ENCODE measurements around the gene PHRF1. TPM values are rescaled to one million over a fixed set of nuclear protein-coding genes. Genes with fewer than 3 reads are reported as not detected.

Gene PHRF1
- total RNA-seq, 1 experiment from 2014 or later, result 48.9 TPM

- no peak overlapping the region for H2AK5ac ChIP-seq (ENCODE audit: insufficient read length, low read length)
- H3K9me3 ChIP-seq (ENCODE audit: control insufficient read depth, low read depth, low read length), result no peaks in the 10 kb centered on the region
- H3K79me2 ChIP-seq (ENCODE audit: insufficient read depth, low read length), result peaks cover 42% of the 10 kb centered on the region; the same call in 1 of the 2 replicates
- H4K20me1 ChIP-seq (ENCODE audit: control insufficient read depth, insufficient read depth, insufficient read length), result no peaks in the 10 kb centered on the region
- no peak overlapping the region for H3T11ph ChIP-seq (ENCODE audit: low read length)
- H3K18ac ChIP-seq (ENCODE audit: insufficient read length, low read depth, low read length), result no peak overlapping the region
- no peaks in the 10 kb centered on the region; the same call in 1 of the 2 replicates for H3K27me3 ChIP-seq (ENCODE audit: insufficient read depth, low read length)
- peaks cover 16% of the 10 kb centered on the region for H3K23me2 ChIP-seq (ENCODE audit: insufficient read length, low read depth, low read length, poor library complexity, severe bottlenecking)
- peaks cover 10 to 24% (median 16%) of the 10 kb centered on the region in 3 experiments; a peak in 6 of 7 replicates for H3K36me3 Mint-ChIP-seq (ENCODE audit: insufficient read depth in 1 of 3, low read depth in 3 of 3)
- DNase-seq, result no peak
- no peaks in the 10 kb centered on the region for H3K9me3 Mint-ChIP-seq
- H2BK20ac ChIP-seq (ENCODE audit: low read depth, low read length, poor library complexity, severe bottlenecking), result no peak overlapping the region
- no peak overlapping the region for H2BK5ac ChIP-seq (ENCODE audit: insufficient read length, low read length)
- no peak overlapping the region for H3K4ac ChIP-seq (ENCODE audit: low read depth, low read length)
- H2BK120ac ChIP-seq (ENCODE audit: low read depth, low read length, poor library complexity, severe bottlenecking), result no peak overlapping the region
- peak overlapping the region; percentile 86 to 91 for H3K4me3 Mint-ChIP-seq
- peak overlapping the region; percentile 93 for H3K9ac ChIP-seq (ENCODE audit: extremely low read depth, insufficient read length, low read length)
- H2BK15ac ChIP-seq (ENCODE audit: low read depth, low read length), result no peak overlapping the region
- no peak overlapping the region for H2AFZ ChIP-seq (ENCODE audit: low read length)
- H2BK12ac ChIP-seq (ENCODE audit: insufficient read length, low read depth, low read length), result no peak overlapping the region
- H3K27ac ChIP-seq (ENCODE audit: insufficient read length, low read depth, low read length), result no peak overlapping the region
- no peak overlapping the region for H4K8ac ChIP-seq (replicated peaks; ENCODE audit: insufficient read length, low read depth, low read length)
- H3K23ac ChIP-seq (ENCODE audit: insufficient read length, low read depth, low read length), result no peak overlapping the region
- no CpG with 5 or more reads among the region's 6 CpGs for WGBS (ENCODE audit: extremely low coverage, insufficient read length, low lambda C conversion rate)
- H3K4me1 ChIP-seq (ENCODE audit: insufficient read depth, low read length), result no peaks in the 10 kb centered on the region
- H3K4me1 Mint-ChIP-seq, result peaks cover 23 to 28% of the 10 kb centered on the region in 2 experiments
- H3K27ac Mint-ChIP-seq, result peak overlapping the region in 2 of 3 experiments; percentile 66 to 81; a peak in 3 of 7 replicates
- peak overlapping the region; percentile 94 for H3K4me2 ChIP-seq (ENCODE audit: insufficient read depth, insufficient read length, low read length)
- H4K5ac ChIP-seq (ENCODE audit: insufficient read length, low read depth, low read length), result no peak overlapping the region
- H4K91ac ChIP-seq (ENCODE audit: insufficient read length, low read depth, low read length), result no peak overlapping the region
- H3K14ac ChIP-seq (ENCODE audit: insufficient read depth, low read length), result no peak overlapping the region
- no peak overlapping the region for H3K56ac ChIP-seq (ENCODE audit: insufficient read length, low read depth, low read length)
- H3K79me1 ChIP-seq (ENCODE audit: insufficient read depth, low read depth, low read length, poor library complexity, severe bottlenecking), result peaks cover 10% of the 10 kb centered on the region
- peaks cover 14% of the 10 kb centered on the region for H3K27me3 Mint-ChIP-seq (ENCODE audit: low read depth)
- no peak for TF ChIP-seq CTCF (conservative IDR thresholded peaks at IDR 0.05)
These were observed 1.3 kb downstream of the PHRF1 start for GRCh38 chr11:577611-577894.
